Measurements from ENCODE around the gene SLX4IP.

DNA sequence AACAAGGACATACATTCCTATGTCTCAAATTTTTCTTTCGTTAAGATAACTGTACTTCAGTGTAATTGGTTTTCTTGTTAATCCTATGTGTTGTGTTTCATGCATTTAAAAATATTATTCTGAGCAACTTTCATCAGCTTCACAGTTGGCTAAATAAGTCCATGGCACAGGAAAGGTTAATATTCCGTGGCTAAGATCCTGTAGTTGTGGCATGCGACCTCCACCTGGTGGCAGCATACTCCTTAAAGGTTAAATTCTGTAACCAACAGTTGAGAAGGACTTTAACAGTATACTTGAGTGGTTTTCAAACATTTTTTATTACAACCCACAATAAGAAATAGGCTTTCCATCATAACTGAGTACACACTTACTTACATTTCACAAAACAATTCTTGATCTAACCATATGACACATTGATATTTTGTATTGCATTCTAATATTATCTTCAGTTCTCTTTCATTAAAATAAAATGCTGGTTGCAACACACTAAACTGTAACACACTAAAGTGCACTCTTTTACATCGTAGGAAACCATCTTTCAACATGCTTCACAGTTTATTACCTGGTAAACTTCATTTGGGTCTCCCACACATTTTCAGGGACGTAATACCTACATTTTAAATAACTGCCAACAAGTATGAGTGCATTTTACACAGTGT, 118.3 kb downstream of the SLX4IP start:
- TF ChIP-seq, protein P1, sequence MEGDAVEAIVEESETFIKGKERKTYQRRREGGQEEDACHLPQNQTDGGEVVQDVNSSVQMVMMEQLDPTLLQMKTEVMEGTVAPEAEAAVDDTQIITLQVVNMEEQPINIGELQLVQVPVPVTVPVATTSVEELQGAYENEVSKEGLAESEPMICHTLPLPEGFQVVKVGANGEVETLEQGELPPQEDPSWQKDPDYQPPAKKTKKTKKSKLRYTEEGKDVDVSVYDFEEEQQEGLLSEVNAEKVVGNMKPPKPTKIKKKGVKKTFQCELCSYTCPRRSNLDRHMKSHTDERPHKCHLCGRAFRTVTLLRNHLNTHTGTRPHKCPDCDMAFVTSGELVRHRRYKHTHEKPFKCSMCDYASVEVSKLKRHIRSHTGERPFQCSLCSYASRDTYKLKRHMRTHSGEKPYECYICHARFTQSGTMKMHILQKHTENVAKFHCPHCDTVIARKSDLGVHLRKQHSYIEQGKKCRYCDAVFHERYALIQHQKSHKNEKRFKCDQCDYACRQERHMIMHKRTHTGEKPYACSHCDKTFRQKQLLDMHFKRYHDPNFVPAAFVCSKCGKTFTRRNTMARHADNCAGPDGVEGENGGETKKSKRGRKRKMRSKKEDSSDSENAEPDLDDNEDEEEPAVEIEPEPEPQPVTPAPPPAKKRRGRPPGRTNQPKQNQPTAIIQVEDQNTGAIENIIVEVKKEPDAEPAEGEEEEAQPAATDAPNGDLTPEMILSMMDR (IDR thresholded peaks at IDR 0.05), result peak; percentile 97
- no peak for TF ChIP-seq POLR2AphosphoS2 (conservative IDR thresholded peaks at IDR 0.05; ENCODE audit: low read length)
- no peak for TF ChIP-seq EP300 (IDR thresholded peaks at IDR 0.05)
